22Rv1 (cell line): ENCODE measurements around the gene ARPC5.

ENCODE experiments used
- ZFX ChIP-seq: fragments of 450-650 bp; IDR thresholded peaks from 2 replicates; pipeline ENCODE4 v1.6.1; 2017; ENCODE audit warnings: antibody characterized with exemption, borderline replicate concordance
- TF ChIP-seq, protein P1 (sequence below): fragments of 450-650 bp; IDR thresholded peaks from 2 replicates; pipeline ENCODE4 v1.5.1; 2017; ENCODE audit warnings: mild to moderate bottlenecking

DNA sequence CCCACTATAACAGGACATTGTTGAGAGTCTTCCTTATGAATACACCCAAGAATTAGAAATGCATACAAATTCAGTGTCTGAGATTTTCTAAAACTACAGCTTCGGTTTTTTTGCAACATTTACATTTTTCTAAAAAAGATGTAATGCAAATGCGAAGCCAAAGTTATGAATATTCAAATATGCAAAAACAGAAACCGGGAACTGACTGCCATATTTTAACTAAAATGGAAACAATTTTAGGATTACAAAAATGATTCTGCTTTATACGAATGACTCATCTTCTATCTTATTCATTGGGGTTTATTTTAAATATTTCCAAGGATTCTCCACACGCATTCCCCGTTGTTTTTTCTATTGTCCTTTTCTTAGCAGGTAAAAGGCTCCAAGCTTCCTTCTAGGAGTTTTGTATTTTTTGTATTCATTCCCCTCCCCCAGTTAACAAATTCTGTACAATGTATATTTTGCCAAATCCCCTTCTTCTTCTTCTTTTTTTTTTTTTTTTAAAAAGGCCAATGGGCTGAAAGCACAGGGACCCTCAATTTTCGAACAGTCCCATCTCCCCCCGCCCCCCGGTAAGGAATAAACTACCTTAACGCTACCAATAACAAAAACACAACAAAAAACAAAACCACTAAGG is 1.0 kb downstream of the ARPC5 start:
- TF ChIP-seq, protein P1, sequence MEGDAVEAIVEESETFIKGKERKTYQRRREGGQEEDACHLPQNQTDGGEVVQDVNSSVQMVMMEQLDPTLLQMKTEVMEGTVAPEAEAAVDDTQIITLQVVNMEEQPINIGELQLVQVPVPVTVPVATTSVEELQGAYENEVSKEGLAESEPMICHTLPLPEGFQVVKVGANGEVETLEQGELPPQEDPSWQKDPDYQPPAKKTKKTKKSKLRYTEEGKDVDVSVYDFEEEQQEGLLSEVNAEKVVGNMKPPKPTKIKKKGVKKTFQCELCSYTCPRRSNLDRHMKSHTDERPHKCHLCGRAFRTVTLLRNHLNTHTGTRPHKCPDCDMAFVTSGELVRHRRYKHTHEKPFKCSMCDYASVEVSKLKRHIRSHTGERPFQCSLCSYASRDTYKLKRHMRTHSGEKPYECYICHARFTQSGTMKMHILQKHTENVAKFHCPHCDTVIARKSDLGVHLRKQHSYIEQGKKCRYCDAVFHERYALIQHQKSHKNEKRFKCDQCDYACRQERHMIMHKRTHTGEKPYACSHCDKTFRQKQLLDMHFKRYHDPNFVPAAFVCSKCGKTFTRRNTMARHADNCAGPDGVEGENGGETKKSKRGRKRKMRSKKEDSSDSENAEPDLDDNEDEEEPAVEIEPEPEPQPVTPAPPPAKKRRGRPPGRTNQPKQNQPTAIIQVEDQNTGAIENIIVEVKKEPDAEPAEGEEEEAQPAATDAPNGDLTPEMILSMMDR, result no peak
- TF ChIP-seq ZFX, result no peak
